Spleen (tissue), 11 donors: ENCODE measurements around the gene MRPL54. TPM values are rescaled to one million over a fixed set of nuclear protein-coding genes. Genes with fewer than 3 reads are reported as not detected.

Experiments
- DNase-seq: peaks from one replicate; pipeline ENCODE4 v3.0.0-alpha.2; 2020
- H3K27ac ChIP-seq, 8 donors: fragments of 200-600 bp; sonication (generic) in 7 of 8; 1 replicate in 4 of 8; 2 replicates in 4 of 8; pipeline versions ENCODE4 v1.5.0 to v1.8.0; 2016 to 2021; ENCODE audit warnings: inconsistent platforms in 4 of 8, mild to moderate bottlenecking in 4 of 8, moderate library complexity in 1 of 8
- H3K27me3 ChIP-seq, 7 donors: fragments of 200-600 bp; sonication (generic) in 6 of 7; replicated peaks in 1 of 7; 1 replicate in 4 of 7; 2 replicates in 3 of 7; pipeline versions ENCODE4 v1.5.0 to v1.8.0; 2016 to 2021; ENCODE audit warnings: inconsistent platforms in 3 of 7, mild to moderate bottlenecking in 1 of 7
- H3K36me3 ChIP-seq, 6 donors: fragments of 200-600 bp; sonication (generic) in 5 of 6; 1 replicate in 4 of 6; 2 replicates in 2 of 6; pipeline versions ENCODE4 v1.5.0 to v1.8.0; 2016 to 2021; ENCODE audit warnings: inconsistent platforms in 2 of 6
- H3K4me1 ChIP-seq, 6 donors: fragments of 200-600 bp; sonication (generic) in 5 of 6; 1 replicate in 3 of 6; 2 replicates in 3 of 6; pipeline versions ENCODE4 v1.5.0 to v1.8.0; 2016 to 2021; ENCODE audit warnings: inconsistent platforms in 3 of 6
- H3K4me3 ChIP-seq, 8 donors: fragments of 200-600 bp; sonication (generic) in 7 of 8; 1 replicate in 4 of 8; 2 replicates in 4 of 8; pipeline versions ENCODE4 v1.5.0 to v1.8.0; 2016 to 2021; ENCODE audit warnings: inconsistent platforms in 4 of 8, mild to moderate bottlenecking in 4 of 8, moderate library complexity in 2 of 8
- H3K9me3 ChIP-seq, 8 donors: fragments of 200-600 bp; sonication (generic) in 7 of 8; 1 replicate in 4 of 8; 2 replicates in 4 of 8; pipeline versions ENCODE4 v1.5.0 to v1.8.0; 2016 to 2021; ENCODE audit warnings: inconsistent platforms in 4 of 8
- CTCF ChIP-seq, 11 experiments: fragments of 200-600 bp in 7 of 11; fragments of 450-650 bp in 4 of 11; sonication (generic) in 4 of 11; IDR thresholded peaks in 8 of 11; conservative IDR thresholded peaks in 3 of 11; 1 replicate in 7 of 11; 2 replicates in 4 of 11; pipeline versions ENCODE4 v1.4.0 to v1.8.0; 2016 to 2021; ENCODE audit warnings: antibody characterized with exemption in 11 of 11, inconsistent platforms in 4 of 11, mild to moderate bottlenecking in 1 of 11
- POLR2A ChIP-seq, 3 donors: fragments of 450-650 bp; IDR thresholded peaks; one replicate each; pipeline ENCODE4 v1.5.1; 2017; ENCODE audit warnings: antibody characterized with exemption in 3 of 3, mild to moderate bottlenecking in 1 of 3
- POLR2AphosphoS5 ChIP-seq, 3 donors: sonication (generic); formaldehyde crosslinking; IDR thresholded peaks; one replicate each; pipeline ENCODE4 v1.5.1; 2017; ENCODE audit warnings: antibody characterized with exemption in 3 of 3
- WGBS, 5 donors: extraction: QIAGEN DNeasy Blood & Tissue Kit in 3 of 5; methylation state at CpG; one replicate each; pipeline versions ENCODE4 v1.1.5 to v1.1.7; 2013 to 2018; 5-methylcytosine and 5-hydroxymethylcytosine counted together
- intact Hi-C: fragments of 100-400 bp; cut with DNase I; formaldehyde crosslinking; loops from one replicate; pipeline ENCODE4 v1.15.0; 2023; ENCODE audit warnings: low total_unique reads
- polyA plus RNA-seq, 3 donors: library from polyadenylated mRNA; stranded (reverse); fragments of 200-250 nt; gene quantifications; one replicate each; pipeline ENCODE4 v1.2.1, GENCODE V29; 2013
- total RNA-seq, 7 donors: library from RNA; depleted of rRNA in 3 of 7; stranded (reverse); fragments of >200 nt in 3 of 7; fragmentation: NEBNext Ultra II Directional in 4 of 7; extraction: Animal tissue kit (Norgen Biotek cat#: 25700) in 4 of 7; gene quantifications; one replicate each; pipeline versions ENCODE4 v1.1.0 to v1.2.1, GENCODE V29; 2016 to 2021
- donor health status: healthy with polysubstance abuse.
- donor health status: DM: no; HTN: no; CAD: no; lungs with moderate emphysema.
- donor health status: DM: no; HTN: no; CAD: no.
- donor health status: Bipolar disorder and iron deficiency.
- donor health status: healthy.
- donor health status: DM: no; HTN: no; CAD: no.
- donor health status: DM: yes; HTN: yes; CAD: no.

The MRPL54 gene
- total and polyA plus RNA-seq, 10 donors: 38.7 to 157 (median 52.6) TPM

DNA sequence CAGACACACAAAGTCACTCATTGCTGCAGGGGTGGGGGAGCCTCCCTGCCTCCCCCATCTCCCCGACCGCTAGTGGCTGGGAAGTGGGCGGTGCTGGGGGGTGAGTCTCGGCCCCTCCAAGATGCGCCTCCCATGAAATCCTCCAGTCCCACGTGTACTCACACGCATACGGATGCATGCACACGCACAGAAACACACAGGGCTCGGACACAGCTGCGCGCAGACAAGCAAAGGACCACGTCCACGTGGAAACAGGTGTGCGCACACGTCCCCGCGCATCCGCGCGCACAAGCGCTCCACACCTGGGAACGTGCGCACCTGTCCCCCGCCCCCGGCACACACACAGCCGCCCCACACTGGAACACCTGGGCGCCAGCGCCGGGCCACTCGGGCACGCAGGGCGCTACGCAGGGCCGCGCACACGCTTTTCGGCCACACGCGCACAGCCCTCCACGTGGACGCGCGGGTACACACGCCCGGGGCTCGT lies 23.0 kb downstream of the MRPL54 start:
- Histone ChIP-seq H3K4me1 (peaks cover 4 to 30% (median 20%) of the 10 kb centered on the region in 6 donors), H3K27ac (peak overlapping the region in 7 of 8 donors; percentile 43 to 86 (median 77)), H3K27me3 (peaks cover 0 to 50% (median 23%) of the 10 kb centered on the region in 7 donors), H3K4me3 (peak overlapping the region; percentile 54 to 82 (median 57)), H3K9me3 (peaks cover 6 to 27% (median 24%) of the 10 kb centered on the region in 8 donors), H3K36me3 (peaks cover 0 to 29% (median 0%) of the 10 kb centered on the region in 6 donors)
- TF ChIP-seq POLR2A (IDR thresholded peaks at IDR 0.05): no peak
- no peak for TF ChIP-seq CTCF (IDR thresholded peaks at IDR 0.05 in 8 of 11, conservative IDR thresholded peaks at IDR 0.05 in 3 of 11)
- TF ChIP-seq POLR2AphosphoS5 (IDR thresholded peaks at IDR 0.05): no peak
- WGBS, 5 donors: 0 to 1% (median 1%) methylated on average over 19 to 47 of the region's 47 CpGs; no CpG with 5 or more reads in 1 of the 5 donors
- DNase-seq: peak; percentile 77
- intact Hi-C loops: no loop called here

- WGBS, 5 donors: 3 to 9% (median 4%) methylated on average over 39 to 101 of the region's 101 CpGs
- peaks cover 0 to 29% (median 0%) of the 10 kb centered on the region in 6 donors for H3K36me3 ChIP-seq
- H3K4me3 ChIP-seq: peak within 1 kb of the TSS; percentile 54 to 82 (median 57)
- TF ChIP-seq POLR2A (IDR thresholded peaks at IDR 0.05) (no peak), CTCF (IDR thresholded peaks at IDR 0.05 in 8 of 11, conservative IDR thresholded peaks at IDR 0.05 in 3 of 11) (no peak)
- intact Hi-C loops: no loop called here
- peaks cover 0 to 50% (median 23%) of the 10 kb centered on the region in 7 donors for H3K27me3 ChIP-seq
- H3K27ac ChIP-seq: peak within 1 kb of the TSS in 7 of 8 donors; percentile 43 to 86 (median 77)
- H3K4me1 ChIP-seq: peaks cover 4 to 30% (median 20%) of the 10 kb centered on the region in 6 donors
- peak; percentile 79 for DNase-seq
- peaks cover 3 to 27% (median 20%) of the 10 kb centered on the region in 8 donors for H3K9me3 ChIP-seq
These were observed 23.7 kb downstream of the MRPL54 start, which contains the start of gene MATK for GRCh38 chr19:3785938-3786824. Gene MATK, minus strand, starts transcription at chr19:3786381. Its CDS starts 1,246 bp downstream, at chr19:3785135.

- Histone ChIP-seq H3K9me3 (peaks cover 0 to 8% (median 3%) of the 10 kb centered on the region in 8 donors), H3K36me3 (peaks cover 0 to under 1% (median 0%) of the 10 kb centered on the region in 6 donors), H3K4me1 (peaks cover 4 to 26% (median 19%) of the 10 kb centered on the region in 6 donors), H3K4me3 (no peak overlapping the region), H3K27me3 (peaks cover 0 to 30% (median 16%) of the 10 kb centered on the region in 7 donors), H3K27ac (peak overlapping the region in 5 of 8 donors; percentile 36 to 68 (median 48))
- DNase-seq: peak; percentile 74
- TF ChIP-seq CTCF (IDR thresholded peaks at IDR 0.05 in 8 of 11, conservative IDR thresholded peaks at IDR 0.05 in 3 of 11) (no peak), POLR2AphosphoS5 (IDR thresholded peaks at IDR 0.05) (no peak), POLR2A (IDR thresholded peaks at IDR 0.05) (no peak)
- intact Hi-C loops: no loop called here
- 46 to 58% (median 53%) methylated on average over 15 to 16 of the region's 16 CpGs for WGBS, 5 donors
These were observed 26.7 kb downstream of the MRPL54 start for GRCh38 chr19:3788996-3789778.
